ENCODE results near the gene CES3.

GRCh38 chr16:67013233-67013822 is 52.3 kb downstream of the CES3 start:
- TF ChIP-seq, protein P1, sequence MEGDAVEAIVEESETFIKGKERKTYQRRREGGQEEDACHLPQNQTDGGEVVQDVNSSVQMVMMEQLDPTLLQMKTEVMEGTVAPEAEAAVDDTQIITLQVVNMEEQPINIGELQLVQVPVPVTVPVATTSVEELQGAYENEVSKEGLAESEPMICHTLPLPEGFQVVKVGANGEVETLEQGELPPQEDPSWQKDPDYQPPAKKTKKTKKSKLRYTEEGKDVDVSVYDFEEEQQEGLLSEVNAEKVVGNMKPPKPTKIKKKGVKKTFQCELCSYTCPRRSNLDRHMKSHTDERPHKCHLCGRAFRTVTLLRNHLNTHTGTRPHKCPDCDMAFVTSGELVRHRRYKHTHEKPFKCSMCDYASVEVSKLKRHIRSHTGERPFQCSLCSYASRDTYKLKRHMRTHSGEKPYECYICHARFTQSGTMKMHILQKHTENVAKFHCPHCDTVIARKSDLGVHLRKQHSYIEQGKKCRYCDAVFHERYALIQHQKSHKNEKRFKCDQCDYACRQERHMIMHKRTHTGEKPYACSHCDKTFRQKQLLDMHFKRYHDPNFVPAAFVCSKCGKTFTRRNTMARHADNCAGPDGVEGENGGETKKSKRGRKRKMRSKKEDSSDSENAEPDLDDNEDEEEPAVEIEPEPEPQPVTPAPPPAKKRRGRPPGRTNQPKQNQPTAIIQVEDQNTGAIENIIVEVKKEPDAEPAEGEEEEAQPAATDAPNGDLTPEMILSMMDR (IDR thresholded peaks at IDR 0.05) = no peak
- no peak for TF ChIP-seq EP300 (IDR thresholded peaks at IDR 0.05)

All from ovary (tissue), 3 donors.